ENCODE results near the gene ANKS6.

The ANKS6 gene

GRCh38 chr9:98747476-98747875, 48.9 kb downstream of the ANKS6 start:
- no peak for TF ChIP-seq CTCF (IDR thresholded peaks at IDR 0.05; ENCODE audit: unreplicated experiment in 3 of 3)
- no peak overlapping the region for H3K27ac Mint-ChIP-seq
- no peak overlapping the region for H3K4me3 Mint-ChIP-seq
- peaks cover 64% of the 10 kb centered on the region for H3K36me3 Mint-ChIP-seq (ENCODE audit: low read depth)
- H3K4me1 Mint-ChIP-seq = no peaks in the 10 kb centered on the region
- no peaks in the 10 kb centered on the region for H3K27me3 Mint-ChIP-seq (ENCODE audit: low read depth)
- H3K9me3 Mint-ChIP-seq = no peaks in the 10 kb centered on the region

GRCh38 chr9:98745470-98745869, 50.9 kb downstream of the ANKS6 start:
- Mint-ChIP-seq H3K27ac (no peak overlapping the region), H3K4me3 (no peak overlapping the region), H3K36me3 (ENCODE audit: low read depth) (peaks cover 56% of the 10 kb centered on the region), H3K9me3 (no peaks in the 10 kb centered on the region), H3K27me3 (ENCODE audit: low read depth) (no peaks in the 10 kb centered on the region), H3K4me1 (no peaks in the 10 kb centered on the region)
- TF ChIP-seq CTCF (IDR thresholded peaks at IDR 0.05; ENCODE audit: unreplicated experiment in 3 of 3) = no peak

GRCh38 chr9:98743818-98744611, 52.3 kb downstream of the ANKS6 start:
- Mint-ChIP-seq H3K36me3 (ENCODE audit: low read depth) (peaks cover 54% of the 10 kb centered on the region), H3K4me1 (no peaks in the 10 kb centered on the region), H3K27ac (no peak overlapping the region), H3K27me3 (ENCODE audit: low read depth) (no peaks in the 10 kb centered on the region), H3K9me3 (peaks cover 3% of the 10 kb centered on the region), H3K4me3 (no peak overlapping the region)
- no peak for TF ChIP-seq CTCF (IDR thresholded peaks at IDR 0.05; ENCODE audit: unreplicated experiment in 3 of 3)

- H3K4me1 Mint-ChIP-seq = no peaks in the 10 kb centered on the region
- no peak for TF ChIP-seq CTCF (IDR thresholded peaks at IDR 0.05; ENCODE audit: unreplicated experiment in 3 of 3)
- H3K4me3 Mint-ChIP-seq = no peak overlapping the region
- peaks cover 7% of the 10 kb centered on the region for H3K9me3 Mint-ChIP-seq
- H3K27ac Mint-ChIP-seq = no peak overlapping the region
- no peaks in the 10 kb centered on the region for H3K27me3 Mint-ChIP-seq (ENCODE audit: low read depth)
- peaks cover 55% of the 10 kb centered on the region for H3K36me3 Mint-ChIP-seq (ENCODE audit: low read depth)
Observed at GRCh38 chr9:98743329-98743728, 53.0 kb downstream of the ANKS6 start.

GRCh38 chr9:98742325-98743280, 53.8 kb downstream of the ANKS6 start:
- Mint-ChIP-seq H3K36me3 (ENCODE audit: low read depth) (peaks cover 58% of the 10 kb centered on the region), H3K4me3 (no peak overlapping the region), H3K9me3 (peaks cover 11% of the 10 kb centered on the region), H3K27ac (no peak overlapping the region), H3K4me1 (no peaks in the 10 kb centered on the region), H3K27me3 (ENCODE audit: low read depth) (no peaks in the 10 kb centered on the region)
- TF ChIP-seq CTCF (IDR thresholded peaks at IDR 0.05; ENCODE audit: unreplicated experiment in 3 of 3) = no peak
